BE2C (cell line): ENCODE measurements around the gene TMEM87A.

Experiments used
- DNase-seq: peaks from one replicate; pipeline ENCODE4 v3.0.0-alpha.2; 2020
- H3K27me3 ChIP-seq: fragments of 250-450 bp; sonication (Bioruptor Pico); 2 replicates; pipeline ENCODE4 v1.5.1; 2020; ENCODE audit warnings: mild to moderate bottlenecking
- H3K36me3 ChIP-seq: fragments of 250-450 bp; sonication (Bioruptor Pico); 2 replicates; pipeline ENCODE4 v1.5.1; 2020; ENCODE audit warnings: mild to moderate bottlenecking
- H3K4me1 ChIP-seq: fragments of 250-450 bp; sonication (Bioruptor Pico); 2 replicates; pipeline ENCODE4 v1.5.1; 2020
- H3K4me3 ChIP-seq: 2 replicates; pipeline ENCODE4 v1.5.1; 2011; ENCODE audit warnings: low read depth, low read length
- H3K9me3 ChIP-seq: fragments of 250-450 bp; sonication (Bioruptor Pico); 2 replicates; pipeline ENCODE4 v1.5.1; 2020
- TF ChIP-seq, protein P1 (sequence below): IDR thresholded peaks from 2 replicates; pipeline ENCODE4 v1.5.1; 2012; ENCODE audit warnings: mild to moderate bottlenecking, low read depth, low read length

Gene TMEM87A

DNA sequence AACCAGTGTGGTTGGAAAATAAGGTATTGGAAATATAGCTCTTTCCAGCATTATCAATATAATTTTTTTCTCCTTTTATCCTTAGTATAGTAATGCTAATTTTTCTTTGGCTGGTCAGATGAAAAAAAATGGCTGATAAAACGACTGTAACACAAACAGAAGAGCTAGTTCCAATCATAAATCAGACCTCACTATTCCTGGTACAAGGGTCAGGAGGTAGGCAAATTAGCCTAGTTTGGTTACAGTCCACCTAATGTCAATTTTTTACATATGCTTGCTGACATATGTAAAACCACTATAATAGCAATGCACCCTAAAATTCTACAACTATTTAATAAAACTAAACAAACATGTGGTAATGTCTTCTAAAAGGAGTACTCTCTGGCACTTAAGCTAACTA is 45.2 kb downstream of the TMEM87A start:
- Histone ChIP-seq H3K4me1 (no peaks in the 10 kb centered on the region), H3K36me3 (peaks cover 51% of the 10 kb centered on the region)

DNA sequence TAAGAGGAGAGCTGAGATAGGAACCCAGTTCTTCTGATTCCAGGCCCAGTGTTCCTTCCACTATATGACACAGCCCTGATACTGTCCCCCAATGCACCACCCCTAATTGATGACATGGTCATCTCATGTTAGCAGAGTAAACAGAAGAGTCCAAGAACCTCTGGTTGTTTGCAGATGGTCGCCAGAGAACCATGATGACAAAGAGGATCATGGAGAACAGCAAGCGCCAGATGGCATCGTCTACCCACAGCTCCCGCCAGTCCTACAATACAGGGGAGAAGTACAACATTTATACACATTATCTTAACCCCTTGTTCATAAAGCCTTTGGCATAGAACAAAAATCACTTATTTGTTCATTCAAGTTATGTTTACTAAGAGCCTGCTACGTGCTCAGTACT is 46.6 kb downstream of the TMEM87A start:
- Histone ChIP-seq H3K4me1 (no peaks in the 10 kb centered on the region), H3K4me3 (no peak overlapping the region), H3K27me3 (no peaks in the 10 kb centered on the region), H3K9me3 (no peaks in the 10 kb centered on the region), H3K36me3 (peaks cover 40% of the 10 kb centered on the region)
- TF ChIP-seq, protein P1, sequence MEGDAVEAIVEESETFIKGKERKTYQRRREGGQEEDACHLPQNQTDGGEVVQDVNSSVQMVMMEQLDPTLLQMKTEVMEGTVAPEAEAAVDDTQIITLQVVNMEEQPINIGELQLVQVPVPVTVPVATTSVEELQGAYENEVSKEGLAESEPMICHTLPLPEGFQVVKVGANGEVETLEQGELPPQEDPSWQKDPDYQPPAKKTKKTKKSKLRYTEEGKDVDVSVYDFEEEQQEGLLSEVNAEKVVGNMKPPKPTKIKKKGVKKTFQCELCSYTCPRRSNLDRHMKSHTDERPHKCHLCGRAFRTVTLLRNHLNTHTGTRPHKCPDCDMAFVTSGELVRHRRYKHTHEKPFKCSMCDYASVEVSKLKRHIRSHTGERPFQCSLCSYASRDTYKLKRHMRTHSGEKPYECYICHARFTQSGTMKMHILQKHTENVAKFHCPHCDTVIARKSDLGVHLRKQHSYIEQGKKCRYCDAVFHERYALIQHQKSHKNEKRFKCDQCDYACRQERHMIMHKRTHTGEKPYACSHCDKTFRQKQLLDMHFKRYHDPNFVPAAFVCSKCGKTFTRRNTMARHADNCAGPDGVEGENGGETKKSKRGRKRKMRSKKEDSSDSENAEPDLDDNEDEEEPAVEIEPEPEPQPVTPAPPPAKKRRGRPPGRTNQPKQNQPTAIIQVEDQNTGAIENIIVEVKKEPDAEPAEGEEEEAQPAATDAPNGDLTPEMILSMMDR: no peak
- DNase-seq: no peak

More for the DNA sequence above, 45.2 kb downstream of the TMEM87A start:
- H3K9me3 ChIP-seq: no peaks in the 10 kb centered on the region
- DNase-seq: no peak
- TF ChIP-seq, protein P1: no peak
- no peak overlapping the region for H3K4me3 ChIP-seq
- no peaks in the 10 kb centered on the region for H3K27me3 ChIP-seq

DNA sequence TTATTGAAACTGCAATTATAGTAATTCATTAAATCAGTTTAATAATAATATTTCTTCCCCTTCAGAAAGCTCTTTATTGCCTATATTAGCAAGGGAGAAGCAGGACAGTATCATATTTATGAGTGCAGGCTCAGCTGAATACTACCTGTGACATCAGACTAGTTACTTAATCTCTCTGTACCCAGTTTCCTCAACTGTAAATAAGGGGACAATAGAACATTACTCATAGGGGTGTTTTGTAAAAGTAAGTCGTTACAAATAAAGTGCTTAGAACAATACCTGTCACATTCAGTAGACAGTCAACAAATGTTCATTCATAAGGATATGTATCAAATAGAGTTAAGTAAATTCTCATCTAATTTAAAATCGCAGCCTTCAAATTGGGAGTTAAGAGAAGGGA is 53.0 kb downstream of the TMEM87A start:
- Histone ChIP-seq H3K27me3 (no peaks in the 10 kb centered on the region), H3K4me1 (no peaks in the 10 kb centered on the region), H3K4me3 (no peak overlapping the region), H3K9me3 (no peaks in the 10 kb centered on the region), H3K36me3 (peaks cover 29% of the 10 kb centered on the region)
- DNase-seq: no peak
- TF ChIP-seq, protein P1: no peak

DNA sequence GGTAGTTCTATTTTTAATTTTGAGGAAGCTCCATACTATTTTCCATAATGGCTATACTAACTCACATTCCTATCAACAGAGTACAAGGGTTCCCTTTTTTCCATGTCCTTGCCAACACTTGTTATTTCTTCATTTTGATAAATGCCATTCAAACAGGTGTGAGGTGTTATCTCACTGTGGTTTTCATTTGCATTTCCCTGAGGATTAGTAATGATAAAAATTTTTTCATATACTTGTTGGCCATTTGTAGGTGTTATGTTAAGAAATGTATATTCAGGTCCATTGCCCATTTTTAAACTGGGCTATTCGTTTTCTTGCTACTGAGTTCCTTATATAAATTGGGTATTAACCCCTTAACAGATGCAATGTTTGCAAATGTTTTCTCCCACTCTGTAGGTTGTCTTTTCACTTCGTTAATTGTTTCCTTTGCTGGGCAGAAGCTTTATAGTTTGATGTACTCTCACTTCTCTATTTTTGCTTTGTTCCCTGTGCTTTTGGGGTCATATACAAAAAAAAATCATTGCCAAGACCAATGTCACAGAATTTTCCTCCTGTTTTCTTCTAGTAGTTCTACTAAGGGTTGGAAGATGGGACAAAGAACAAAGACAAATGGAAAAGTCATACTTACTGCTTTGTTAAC is 54.2 kb downstream of the TMEM87A start:
- H3K4me3 ChIP-seq: no peak overlapping the region
- peaks cover 24% of the 10 kb centered on the region for H3K36me3 ChIP-seq
- TF ChIP-seq, protein P1: no peak
- H3K9me3 ChIP-seq: no peaks in the 10 kb centered on the region
- H3K4me1 ChIP-seq: no peaks in the 10 kb centered on the region
- H3K27me3 ChIP-seq: no peaks in the 10 kb centered on the region
- DNase-seq: no peak

DNA sequence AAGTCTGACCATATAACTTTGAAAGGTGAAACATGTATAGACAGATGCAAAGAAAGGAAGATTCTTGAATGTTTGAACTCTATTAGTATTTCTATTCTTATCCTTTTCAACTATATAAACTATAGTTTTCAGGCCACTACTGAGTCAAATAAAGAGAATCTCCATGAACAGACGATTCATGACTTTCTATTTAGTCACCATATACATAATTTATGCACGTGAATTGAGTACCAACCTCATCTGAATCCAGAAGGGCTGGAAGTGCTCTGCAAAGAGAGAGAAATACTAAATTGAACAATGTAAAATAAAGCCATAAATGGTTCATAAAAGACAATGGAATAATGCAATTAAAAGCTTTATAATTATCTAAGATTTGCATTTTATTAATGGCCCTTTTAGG is 55.7 kb downstream of the TMEM87A start:
- DNase-seq: no peak
- Histone ChIP-seq H3K36me3 (peaks cover 30% of the 10 kb centered on the region), H3K4me1 (no peaks in the 10 kb centered on the region), H3K27me3 (no peaks in the 10 kb centered on the region), H3K9me3 (no peaks in the 10 kb centered on the region), H3K4me3 (no peak overlapping the region)
- TF ChIP-seq, protein P1: no peak

DNA sequence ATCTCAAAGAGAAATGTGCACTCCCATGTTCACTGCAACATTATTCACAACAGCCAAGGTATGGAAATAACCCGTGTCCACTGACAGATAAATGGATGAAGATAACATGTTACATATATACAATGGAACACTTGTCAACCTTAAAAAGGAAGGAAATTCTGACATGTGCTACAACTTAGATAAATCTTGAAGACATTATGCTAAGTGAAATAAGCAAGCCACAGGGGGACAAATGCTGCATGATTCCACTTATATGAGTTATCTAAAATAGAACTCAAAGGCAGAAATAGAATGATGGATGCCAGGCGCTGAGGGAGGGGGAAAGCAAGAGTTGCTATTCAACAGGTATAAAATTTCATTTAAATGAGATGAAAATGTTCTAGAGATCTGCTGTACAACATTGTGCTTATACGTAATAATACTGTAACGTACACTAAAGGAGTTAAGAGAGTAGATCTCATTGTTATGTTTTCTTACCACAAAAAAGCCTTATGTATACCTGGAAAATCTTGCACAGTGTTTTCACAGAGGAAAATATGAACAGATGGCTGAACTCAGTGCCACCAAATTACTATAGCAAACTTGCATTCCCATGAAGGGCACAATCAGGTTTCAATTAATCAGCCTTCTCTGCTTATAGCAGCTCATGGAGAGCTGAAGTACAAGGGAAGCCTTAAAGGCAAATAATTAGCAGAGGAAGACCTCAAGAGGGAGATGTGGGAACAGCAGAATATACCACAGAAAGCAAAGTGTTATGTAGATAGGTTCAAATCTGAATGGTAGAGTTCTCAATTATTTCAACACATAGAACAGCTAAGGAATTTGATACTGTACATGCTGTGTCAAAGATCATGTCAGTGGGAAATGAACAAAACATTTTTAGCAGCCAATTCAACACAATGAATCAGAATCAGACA is 57.1 kb downstream of the TMEM87A start:
- TF ChIP-seq, protein P1: peak; percentile 15; the same call in 1 of the 2 replicates
- H3K4me1 ChIP-seq: no peaks in the 10 kb centered on the region
- peaks cover 33% of the 10 kb centered on the region for H3K36me3 ChIP-seq
- H3K27me3 ChIP-seq: no peaks in the 10 kb centered on the region
- no peak for DNase-seq
- H3K4me3 ChIP-seq: no peak overlapping the region
- H3K9me3 ChIP-seq: no peaks in the 10 kb centered on the region
